ENCODE measurements around the gene PCDH9.

Gene PCDH9

DNA sequence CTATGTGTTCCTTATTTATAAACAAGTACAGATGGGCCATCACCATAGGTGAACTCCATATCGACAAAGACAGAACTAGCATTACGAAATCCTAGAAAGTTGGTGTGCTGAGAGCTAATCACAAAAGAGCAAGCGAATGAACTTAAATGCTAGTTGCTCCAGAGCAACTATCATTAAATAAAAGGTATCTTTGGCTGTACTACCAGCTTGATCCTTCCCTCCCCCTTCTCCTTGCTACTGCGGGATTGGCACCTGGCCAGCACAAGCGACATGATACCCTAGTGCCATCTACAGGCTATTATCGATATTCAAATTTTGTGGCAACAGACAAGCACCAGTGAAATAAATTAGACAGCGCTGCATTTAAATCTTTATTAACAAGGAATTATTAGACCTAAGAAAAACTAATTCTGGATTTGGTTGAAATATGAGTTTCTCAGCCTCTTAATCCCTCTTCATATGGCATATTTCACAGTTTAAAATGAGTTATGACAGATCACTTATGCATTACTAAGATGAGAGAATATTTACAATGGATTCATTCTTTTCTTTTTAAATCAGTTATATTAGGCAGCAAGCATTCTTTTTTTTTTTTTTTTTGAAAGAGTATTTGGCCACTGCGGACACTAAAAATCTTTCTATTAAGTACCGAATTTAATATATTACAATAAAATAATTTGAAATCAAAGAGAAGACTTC lies 5.8 kb downstream of the PCDH9 start:
- peak; percentile 84 for DNase-seq

DNA sequence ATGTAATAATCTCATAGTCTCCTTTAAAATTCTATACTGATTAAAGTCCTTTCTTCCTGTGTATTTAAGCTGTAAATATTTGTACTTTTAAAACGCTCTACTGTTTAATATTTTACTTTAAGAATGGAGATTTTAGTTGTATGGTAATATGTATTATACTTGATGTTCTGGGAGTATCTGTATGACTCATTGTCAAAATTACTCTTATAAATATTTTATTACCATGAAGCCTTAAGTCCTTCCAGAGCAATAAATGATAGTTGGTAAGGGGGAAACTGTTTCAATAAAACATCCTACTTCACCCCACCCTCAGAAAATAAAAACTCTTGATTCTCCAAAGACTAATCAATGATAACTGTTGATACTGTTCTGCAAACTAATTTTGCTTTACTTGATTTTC lies 6.4 kb downstream of the PCDH9 start:
- DNase-seq, result no peak

DNA sequence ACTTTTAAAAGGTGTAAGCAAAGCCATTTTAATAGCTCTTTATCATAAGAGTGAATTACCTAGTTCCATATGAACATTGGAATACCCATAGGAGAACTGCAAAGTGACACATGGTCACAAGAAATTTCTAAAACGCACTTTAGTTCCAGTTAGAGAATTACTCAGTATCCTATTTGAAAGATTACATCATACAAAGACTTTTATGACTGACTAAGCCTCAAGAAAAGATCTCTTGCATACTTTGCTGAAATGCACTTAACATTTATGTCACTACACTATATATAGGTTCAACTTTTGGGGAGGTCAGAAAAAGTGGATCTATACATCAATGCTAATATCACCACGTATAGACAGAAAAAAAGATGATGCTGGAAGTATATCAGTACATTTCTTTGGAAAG lies 7.1 kb downstream of the PCDH9 start:
- no peak for DNase-seq

DNA sequence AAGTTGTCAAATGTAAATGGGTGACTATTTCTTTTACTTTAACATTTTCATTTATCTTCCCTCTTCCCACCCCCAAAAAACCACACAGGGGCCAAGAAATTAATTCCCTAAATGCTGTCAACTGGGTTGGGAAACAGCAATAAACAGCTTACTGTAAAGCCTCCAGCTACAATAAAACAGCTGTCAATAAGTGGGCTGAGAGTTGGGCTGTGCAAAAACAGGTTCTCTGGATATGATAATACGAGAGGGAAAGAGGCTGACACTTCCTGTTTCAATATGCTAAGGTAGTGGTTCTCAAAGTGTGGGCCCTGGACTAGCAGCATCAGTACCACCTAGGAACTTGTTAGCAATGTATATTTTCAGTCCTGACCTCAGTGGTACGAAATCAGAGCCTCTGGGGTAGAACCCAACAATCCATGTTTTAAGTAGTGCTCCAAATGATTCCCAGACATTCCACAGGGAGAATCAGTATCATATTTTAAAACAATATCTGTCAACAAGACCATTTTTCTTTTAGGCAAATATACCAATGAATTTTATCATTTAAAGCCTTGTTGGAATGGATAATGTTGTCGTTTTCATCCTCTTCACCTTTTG lies 8.4 kb downstream of the PCDH9 start:
- DNase-seq, result no peak

DNA sequence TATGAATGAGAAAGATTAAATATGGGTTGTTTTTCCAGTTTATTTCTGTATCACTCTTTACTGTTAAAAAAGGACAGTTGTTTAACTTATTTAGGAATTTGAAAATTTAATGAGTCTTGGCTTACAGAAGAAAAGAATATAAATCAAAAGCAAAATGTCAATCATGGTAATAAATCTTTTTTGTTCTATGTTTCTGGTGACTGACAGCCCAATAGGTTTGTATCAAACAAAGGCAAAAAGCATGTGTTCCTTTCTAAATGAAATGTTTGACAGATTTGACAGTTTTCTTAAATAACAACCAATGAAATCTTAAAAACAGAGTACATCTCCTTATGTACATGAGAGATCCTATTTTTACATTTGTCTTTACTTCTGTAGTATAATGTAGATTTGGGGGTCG lies 11.0 kb downstream of the PCDH9 start:
- no peak for DNase-seq

DNA sequence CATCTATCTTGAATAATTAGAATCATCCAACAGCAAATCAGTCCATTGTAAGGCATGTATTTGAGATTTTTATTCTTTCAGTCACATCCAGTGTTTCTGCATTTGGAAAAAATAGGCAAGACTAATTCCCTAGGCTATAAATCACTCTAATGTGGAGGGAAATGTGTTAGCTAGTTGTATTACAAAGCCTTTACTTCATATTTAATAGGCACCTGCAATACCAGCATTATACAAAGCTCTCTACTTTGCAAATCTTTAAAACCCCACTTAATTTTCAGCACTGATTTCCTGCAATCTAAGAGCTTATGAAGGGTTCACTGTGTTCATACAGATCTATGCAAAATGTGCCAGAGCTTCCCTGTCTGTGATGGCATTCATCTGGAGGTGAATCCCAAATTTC lies 12.3 kb downstream of the PCDH9 start:
- no peak for DNase-seq

DNA sequence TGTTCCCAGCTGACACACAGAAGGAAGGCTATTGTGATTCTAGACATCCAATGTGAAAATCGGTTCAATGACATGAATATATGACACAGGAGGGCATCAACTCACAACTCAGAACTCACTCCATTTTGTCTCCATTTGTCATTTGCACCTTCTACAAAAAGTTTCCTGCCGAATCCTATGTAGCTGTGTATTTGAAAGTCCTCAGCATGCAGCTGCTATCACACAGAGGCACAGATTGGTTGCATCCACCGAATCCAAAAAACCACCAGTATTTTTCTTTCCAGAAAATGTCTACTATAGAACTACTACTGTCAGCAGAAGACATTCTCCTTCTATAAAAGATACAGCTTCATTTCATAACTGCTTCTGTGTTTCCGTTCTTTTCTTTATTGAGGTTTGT lies 13.3 kb downstream of the PCDH9 start:
- DNase-seq, result no peak

DNA sequence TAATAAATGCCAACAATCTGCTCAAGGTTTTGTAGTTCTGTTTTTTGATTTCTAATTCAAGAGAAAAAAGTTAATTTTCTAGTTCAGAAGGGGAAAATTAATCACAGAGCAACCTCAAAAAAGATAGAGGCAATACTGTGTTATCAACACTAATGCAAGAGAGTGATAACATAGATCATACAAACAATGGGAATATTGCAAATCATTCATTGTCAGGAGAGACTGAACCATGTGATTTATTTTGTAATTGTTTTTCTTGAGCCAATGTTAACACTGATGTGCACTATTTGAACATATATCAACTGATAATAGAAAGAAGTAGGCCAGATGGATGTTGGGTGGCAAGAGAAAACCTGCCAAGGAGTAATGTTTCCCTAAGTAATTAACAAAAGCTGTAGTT lies 19.9 kb downstream of the PCDH9 start:
- DNase-seq, result no peak

DNA sequence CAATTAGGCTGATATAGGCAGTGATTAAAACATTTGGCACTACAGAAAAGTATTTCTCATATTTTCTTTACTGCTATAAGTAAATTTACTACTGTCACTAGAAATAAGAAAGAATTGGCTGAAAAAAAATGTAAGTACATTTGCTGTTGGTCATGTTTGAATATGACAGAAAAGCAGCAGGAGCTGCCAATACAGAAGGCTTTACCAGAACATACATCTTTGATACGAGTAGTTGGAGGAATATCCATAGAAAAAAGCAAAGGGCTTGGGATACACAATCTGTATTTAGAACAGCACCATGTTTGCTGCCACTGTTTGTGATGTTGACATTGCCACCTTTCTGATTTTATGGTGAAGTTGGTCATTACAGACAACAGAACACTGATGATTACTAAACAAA lies 21.6 kb downstream of the PCDH9 start:
- no peak for DNase-seq

DNA sequence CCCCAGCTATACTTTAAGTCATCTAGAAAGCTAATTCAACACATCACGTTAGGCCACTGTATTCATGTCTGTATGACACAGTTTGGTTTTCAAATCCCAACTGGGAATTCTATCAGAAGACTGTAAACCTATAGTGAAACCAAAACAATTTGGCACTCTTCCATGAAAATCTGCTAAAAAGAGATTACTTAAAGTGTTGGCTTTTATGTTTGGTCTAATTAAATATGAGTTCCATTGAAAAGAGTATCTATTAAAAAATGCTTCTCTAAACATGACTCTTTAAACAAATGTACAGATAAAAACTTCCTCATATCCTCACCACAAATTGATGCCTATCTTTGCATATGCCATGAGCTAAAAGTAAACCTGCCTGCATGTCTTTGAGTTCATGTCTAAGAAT lies 25.4 kb downstream of the PCDH9 start:
- DNase-seq, result peak; percentile 72

DNA sequence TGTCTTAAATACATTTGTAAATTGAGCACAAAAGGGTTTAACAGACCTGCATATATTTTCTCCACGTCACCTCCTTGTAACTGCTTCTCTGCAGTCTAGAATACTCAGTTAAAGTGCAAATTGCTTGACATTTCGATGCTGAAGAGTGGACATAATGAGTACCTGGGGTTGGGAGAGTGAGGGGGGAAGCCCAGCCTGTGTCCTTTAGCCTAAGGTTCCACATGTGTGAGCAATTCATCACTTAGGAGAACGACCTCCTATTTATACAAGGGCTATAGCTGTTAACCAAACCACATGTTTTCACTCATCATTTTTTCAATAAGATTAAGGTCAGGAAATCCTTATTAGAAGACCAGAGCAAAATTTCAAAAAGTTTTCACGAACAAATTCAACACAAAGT lies 29.5 kb downstream of the PCDH9 start:
- DNase-seq, result no peak

DNA sequence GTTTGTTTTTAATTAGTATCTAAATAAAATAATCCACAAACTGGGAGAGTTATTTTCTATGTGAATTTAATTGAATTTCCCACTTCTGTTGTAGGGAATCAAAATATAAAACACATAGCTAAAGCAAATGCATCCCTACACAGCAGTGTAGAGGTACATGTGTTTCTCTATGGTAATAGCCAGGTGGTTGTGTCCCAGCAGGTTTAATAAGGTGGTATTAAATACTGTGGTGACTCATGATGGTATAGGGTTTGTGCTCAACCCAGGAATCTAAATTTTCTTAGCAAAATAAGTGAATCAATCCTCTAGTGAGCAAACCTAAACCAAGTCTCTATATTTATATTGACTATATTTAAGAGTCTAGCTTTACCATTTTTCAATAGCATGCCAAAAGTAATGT lies 30.0 kb downstream of the PCDH9 start:
- DNase-seq, result no peak

DNA sequence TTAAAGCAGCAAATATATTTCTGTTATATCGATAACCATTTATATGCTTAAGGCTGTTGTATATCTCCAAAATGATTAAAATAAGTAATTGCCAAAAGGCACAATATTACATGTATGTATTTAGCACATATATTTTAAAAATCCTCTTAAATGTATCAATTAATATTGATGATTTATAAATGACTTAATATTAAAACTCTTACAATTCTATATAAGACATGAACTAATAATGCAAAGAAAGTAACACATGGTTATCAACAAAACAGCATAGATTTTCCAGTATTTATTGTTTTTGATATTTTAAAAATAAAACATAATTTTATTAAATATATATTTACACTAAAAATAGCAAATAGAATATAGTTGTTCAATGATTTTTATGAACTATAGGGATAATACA lies 32.4 kb downstream of the PCDH9 start:
- no peak for DNase-seq

DNA sequence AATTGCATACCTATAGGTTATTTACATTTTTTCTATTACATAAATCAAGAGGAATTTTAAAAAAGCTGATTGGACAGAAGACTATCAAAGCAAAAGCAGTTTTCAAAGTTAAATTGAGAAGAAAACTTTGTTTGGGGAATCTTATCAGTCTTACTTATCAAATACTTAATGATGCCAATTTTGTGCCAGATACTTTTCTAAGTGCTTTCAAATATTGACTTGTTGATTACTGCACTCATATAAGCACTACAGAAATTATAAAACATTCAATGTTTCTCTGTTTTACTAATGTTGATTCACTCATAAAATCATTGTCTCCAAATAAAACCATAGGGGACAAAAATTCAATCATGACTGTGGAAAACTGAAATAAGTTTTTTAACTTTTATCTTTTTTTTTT lies 36.2 kb downstream of the PCDH9 start:
- no peak for DNase-seq

DNA sequence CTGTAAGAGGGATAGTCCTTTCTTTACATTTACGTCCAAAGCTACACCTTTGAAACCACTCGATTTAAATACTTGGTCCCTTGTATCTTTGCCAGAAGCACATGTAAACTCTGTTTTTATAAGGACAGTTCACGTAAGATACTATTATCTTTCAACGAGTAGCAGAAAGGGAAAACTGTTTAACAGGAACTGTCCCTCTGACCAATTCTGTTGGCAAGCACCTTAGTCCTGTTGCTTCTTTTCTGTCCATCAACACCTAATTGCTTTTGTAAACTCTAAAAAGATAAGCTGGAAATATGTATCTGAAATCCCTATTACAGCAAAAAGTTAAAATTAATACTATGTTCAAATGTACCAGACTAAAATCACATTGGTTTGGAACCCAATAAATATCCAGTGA lies 37.4 kb downstream of the PCDH9 start:
- no peak for DNase-seq

DNA sequence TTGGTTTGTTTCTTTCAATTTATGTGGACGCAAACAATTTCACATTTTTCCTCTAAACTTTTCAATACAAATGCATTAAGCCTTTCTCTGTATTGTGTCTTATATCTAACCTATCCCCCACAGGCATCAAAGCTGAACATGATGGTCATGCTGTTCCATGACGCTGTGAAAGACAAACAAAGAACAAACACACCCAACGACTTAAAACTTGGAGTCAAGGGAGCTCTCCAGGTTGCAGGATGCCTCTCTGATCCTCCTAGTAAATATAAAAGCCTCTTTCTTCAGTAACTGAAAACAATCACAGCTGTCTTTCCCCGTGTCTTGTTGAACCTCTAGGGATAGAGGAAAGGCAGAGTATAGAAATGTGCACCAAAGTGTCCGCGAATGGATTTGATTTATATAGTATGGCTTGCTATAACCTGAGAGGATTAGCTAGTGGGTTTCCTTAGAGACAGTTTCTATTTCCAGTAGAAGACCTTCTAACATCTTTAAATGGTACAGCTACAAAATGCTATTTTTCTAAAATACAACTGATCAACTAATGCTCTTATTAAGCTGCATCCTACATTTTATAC lies 43.1 kb downstream of the PCDH9 start:
- no peak for DNase-seq

DNA sequence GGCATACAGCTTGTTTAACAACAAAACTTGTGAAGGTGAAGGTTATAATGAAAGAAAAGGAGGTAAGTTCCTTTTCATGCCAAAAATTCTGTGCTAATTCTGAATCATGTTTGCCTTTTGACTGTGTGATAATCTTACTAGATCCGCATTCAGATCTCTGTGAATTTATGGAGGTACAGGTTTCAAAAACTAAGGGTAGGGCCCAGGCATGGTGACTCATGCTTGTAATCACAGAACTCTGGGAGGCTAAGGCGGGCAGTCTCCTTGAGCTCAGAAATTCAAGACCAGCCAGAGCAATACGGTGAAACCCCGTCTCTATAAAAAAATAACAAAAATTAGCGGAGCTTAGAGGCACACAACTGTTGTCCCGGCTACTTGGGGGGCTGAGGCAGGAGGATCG lies 45.9 kb downstream of the PCDH9 start:
- no peak for DNase-seq

DNA sequence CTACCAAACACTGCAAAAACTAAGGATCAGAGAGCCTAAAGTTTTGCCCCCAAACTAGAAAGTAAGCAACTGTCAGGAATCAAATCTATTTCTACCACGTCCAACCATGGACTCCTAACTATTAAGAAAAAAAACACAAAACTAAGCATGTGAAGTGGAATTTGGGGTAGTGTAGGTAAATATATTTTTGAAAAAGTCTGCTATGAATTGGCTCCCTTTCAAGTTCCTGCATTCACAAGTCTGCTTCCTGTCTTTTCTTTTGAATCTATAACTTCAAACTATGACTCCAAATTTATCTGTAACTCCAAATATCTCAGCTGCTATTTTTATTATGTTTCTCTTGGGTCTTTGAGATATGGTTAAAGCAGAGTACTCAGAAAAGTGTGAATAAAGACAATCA lies 47.0 kb downstream of the PCDH9 start:
- no peak for DNase-seq

DNA sequence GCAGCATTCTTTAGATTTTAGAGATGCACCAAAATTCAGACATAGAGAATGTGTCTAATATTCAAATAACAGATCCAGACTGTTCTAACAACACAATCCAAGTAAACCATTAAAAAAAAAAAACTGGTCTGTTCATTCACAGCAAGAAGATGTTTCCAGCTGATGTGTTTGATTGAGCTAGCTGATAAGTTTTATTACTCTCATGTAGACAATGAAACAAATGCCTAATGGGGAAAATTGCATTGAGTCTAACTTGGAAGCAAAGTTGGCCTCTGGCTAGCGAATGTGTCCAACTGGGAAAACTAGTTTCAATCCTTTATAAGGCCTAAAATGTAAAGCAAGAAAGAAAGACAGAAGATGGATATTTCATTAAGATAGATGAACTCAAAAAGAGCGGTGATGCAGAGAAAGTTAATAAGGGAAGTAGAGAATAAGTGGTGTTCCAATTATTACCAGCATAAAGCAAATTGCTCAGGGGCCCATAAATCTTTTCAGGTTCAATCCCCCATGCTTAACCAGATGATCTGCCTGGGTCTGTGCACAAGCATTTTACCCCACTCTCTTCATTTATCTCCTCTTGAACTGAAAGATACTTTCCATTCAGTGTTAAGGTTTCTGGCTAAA lies 54.2 kb downstream of the PCDH9 start:
- DNase-seq, result no peak

DNA sequence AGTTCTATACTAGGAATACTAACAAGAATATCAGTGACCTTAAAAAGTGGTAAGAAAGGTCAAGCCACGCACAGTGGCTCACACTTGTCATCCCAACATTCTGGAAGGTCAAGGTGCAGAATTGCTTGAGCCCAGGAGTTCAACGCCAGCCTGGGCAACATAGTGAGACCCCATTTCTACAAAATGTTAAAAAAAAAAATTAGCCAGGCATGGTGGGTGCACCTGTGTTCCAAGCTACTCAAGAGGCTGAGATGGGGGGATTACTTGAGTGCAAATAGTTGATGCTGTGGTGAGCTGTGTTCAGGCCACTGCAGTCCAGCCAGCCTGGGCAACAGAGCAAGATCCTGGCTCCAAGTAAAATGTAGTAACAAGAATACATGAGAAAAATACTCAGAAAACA lies 61.8 kb downstream of the PCDH9 start:
- DNase-seq, result no peak

DNA sequence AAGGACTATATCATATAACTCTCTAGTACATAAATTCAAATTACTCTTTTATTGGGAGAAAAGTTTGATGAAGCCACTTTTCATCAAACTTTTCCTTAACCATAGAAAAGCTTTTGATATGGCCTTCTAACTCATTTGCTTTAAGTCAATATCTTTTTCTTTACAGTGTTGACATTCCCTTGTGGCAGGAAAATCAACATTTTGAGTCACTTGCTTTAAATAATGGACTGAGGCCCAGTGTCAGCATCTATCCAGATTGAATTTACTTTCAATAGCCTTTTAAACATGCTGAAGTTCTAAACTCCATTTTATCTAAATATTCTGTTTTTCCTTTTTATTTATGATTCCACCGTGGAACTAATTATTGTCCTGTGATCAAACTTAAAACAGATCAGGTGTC lies 62.7 kb downstream of the PCDH9 start:
- DNase-seq, result no peak

DNA sequence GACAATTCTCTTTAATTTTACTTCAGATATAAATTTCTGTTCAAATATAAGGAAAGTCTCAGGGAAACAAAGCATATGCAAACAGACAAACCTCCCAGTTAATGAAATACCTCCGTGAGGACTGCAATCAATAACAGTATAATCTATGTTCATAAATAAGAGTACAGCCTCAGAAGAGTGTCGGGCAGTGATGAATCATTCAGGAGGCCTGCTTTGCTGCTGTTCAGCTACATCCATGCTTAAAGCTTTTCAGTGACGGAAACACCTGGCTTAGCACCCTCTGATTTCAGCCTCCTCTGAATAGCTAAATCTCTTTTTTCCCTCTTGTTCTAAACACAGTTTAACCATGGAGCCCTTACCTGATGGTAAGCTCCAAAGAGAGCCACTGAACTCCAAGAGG lies 69.0 kb downstream of the PCDH9 start:
- no peak for DNase-seq

DNA sequence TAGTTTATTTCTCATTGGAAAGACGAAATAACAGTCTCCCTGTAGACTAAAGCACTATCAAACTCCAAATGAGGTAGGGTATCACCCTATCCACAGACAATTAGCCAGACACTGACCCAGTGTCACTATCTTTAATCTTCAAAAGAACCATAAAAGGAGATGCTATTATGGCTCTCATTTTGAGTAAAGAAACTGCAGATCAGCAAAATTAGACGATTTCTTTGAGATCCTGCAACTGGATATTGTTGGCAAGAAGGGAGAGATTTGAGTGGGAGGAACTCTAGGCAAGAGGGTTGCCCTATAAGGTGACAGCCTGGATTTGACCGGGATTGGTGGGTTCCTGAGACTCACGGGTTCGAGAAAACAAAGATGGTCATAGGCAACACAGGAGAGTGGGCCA lies 71.2 kb downstream of the PCDH9 start:
- no peak for DNase-seq

DNA sequence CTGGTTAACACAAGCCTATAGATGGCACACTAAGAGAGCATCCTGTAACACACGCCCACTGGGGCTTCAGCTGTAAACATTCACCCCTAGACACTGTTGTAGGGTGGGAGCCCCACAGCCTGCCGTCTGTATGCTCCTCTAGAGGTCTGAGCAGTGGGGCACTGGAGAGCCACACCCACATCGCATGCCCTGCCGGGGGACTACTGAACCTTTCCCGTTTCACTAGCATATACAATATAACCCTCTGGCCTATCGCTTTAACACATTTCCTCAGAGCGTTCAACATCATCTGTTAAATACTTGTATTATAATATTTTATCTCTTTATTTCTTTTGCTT lies 73.4 kb downstream of the PCDH9 start:
- DNase-seq, result no peak
